Cardiac fibroblast (primary cell): Measurements from ENCODE around the gene KIF23.

Experiments
- DNase-seq, 2 donors: peaks; one replicate each; pipeline versions ENCODE4 v3.0.0 to v3.0.0-alpha.2; 2010; ENCODE audit warnings: low read depth in 2 of 2
- H3K4me3 ChIP-seq, 2 donors: replicated peaks in 1 of 2; 1 replicate in 1 of 2; 2 replicates in 1 of 2; pipeline ENCODE4 v1.5.1; 2011; ENCODE audit warnings: low read depth in 2 of 2, low read length in 2 of 2, mild to moderate bottlenecking in 2 of 2, moderate library complexity in 1 of 2
- CTCF ChIP-seq: IDR thresholded peaks from one replicate; pipeline ENCODE4 v1.5.1; 2011; ENCODE audit warnings: low read depth, mild to moderate bottlenecking, low read length, inconsistent platforms

KIF23 gene

DNA sequence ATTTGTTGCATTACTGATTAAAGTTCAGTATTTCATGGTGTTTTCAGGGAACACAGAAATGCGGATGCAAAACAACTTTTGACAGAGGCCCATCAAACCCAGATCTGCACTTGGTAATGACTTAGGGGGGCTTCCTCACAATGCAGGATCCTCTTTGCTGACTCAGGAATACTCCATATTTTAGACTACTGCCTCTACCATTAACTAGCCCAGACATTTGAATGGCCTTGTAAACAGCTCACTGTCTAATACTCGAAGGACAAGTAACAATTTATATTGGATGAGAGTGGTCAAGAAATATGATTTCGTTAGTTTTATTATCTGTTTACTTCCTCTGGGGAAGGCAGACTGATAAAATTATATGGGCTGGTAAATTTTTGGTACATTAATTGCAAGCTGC, 9.0 kb upstream of the KIF23 start:
- DNase-seq: no peak
- no peak overlapping the region for H3K4me3 ChIP-seq
- no peak for TF ChIP-seq CTCF

DNA sequence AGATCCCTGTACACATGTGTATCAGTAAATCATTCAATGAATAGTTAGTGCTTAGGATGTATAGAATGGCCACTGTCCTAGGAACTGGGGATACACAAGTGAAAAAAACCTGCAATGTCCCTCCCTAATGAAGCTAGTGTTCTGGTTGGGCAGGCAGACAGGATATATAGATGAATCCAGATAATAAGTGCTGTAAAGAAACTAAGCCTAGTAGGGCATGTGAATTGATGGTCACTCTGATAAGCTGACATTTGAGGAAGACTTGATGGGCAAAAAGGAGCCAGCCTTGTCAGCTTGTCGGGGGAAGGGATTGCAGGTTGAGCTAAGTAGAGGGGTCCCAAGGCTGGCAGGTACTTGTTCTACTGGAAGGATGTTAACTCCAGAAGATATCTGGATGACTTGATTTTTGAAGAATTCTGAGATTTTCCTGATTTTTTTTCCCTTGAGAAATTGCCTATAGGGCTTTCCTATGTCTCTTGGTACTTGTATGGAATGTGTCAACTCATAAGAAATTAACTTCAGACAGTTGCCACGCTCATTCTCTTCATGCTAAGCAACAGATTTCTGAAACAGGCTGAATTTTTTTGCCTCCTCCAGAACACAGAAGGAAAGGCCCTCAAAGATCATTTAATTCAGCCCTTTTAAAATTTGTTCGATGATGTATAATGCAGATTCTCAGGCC, 6.3 kb upstream of the KIF23 start:
- no peak for TF ChIP-seq CTCF
- H3K4me3 ChIP-seq: no peak overlapping the region
- DNase-seq: no peak

- no peak overlapping the region for H3K4me3 ChIP-seq
- no peak for TF ChIP-seq CTCF
- DNase-seq: no peak
Measured at GRCh38 chr15:69408841-69409240, 5.3 kb upstream of the KIF23 start.

- peak; percentile 20 for TF ChIP-seq CTCF
- H3K4me3 ChIP-seq: no peak overlapping the region
- peak in 1 of 2 donors; percentile 32 for DNase-seq
Measured at GRCh38 chr15:69410248-69410874, 3.8 kb upstream of the KIF23 start.

- H3K4me3 ChIP-seq: no peak overlapping the region
- no peak for DNase-seq
- TF ChIP-seq CTCF: no peak
Measured at GRCh38 chr15:69412274-69412673, 1.9 kb upstream of the KIF23 start.

GRCh38 chr15:69412701-69413100, 1.4 kb upstream of the KIF23 start:
- DNase-seq: no peak
- no peak overlapping the region for H3K4me3 ChIP-seq
- no peak for TF ChIP-seq CTCF
